Spleen (tissue), 11 donors: ENCODE measurements around the gene P2RX2. TPM values are rescaled to one million over a fixed set of nuclear protein-coding genes. Genes with fewer than 3 reads are reported as not detected.

ENCODE experiments used
- DNase-seq: peaks from one replicate; pipeline ENCODE4 v3.0.0-alpha.2; 2020
- H3K27ac ChIP-seq, 8 donors: fragments of 200-600 bp; sonication (generic) in 7 of 8; 1 replicate in 4 of 8; 2 replicates in 4 of 8; pipeline versions ENCODE4 v1.5.0 to v1.8.0; 2016 to 2021; ENCODE audit warnings: inconsistent platforms in 4 of 8, mild to moderate bottlenecking in 4 of 8, moderate library complexity in 1 of 8
- H3K27me3 ChIP-seq, 7 donors: fragments of 200-600 bp; sonication (generic) in 6 of 7; replicated peaks in 1 of 7; 1 replicate in 4 of 7; 2 replicates in 3 of 7; pipeline versions ENCODE4 v1.5.0 to v1.8.0; 2016 to 2021; ENCODE audit warnings: inconsistent platforms in 3 of 7, mild to moderate bottlenecking in 1 of 7
- H3K36me3 ChIP-seq, 6 donors: fragments of 200-600 bp; sonication (generic) in 5 of 6; 1 replicate in 4 of 6; 2 replicates in 2 of 6; pipeline versions ENCODE4 v1.5.0 to v1.8.0; 2016 to 2021; ENCODE audit warnings: inconsistent platforms in 2 of 6
- H3K4me1 ChIP-seq, 6 donors: fragments of 200-600 bp; sonication (generic) in 5 of 6; 1 replicate in 3 of 6; 2 replicates in 3 of 6; pipeline versions ENCODE4 v1.5.0 to v1.8.0; 2016 to 2021; ENCODE audit warnings: inconsistent platforms in 3 of 6
- H3K4me3 ChIP-seq, 8 donors: fragments of 200-600 bp; sonication (generic) in 7 of 8; 1 replicate in 4 of 8; 2 replicates in 4 of 8; pipeline versions ENCODE4 v1.5.0 to v1.8.0; 2016 to 2021; ENCODE audit warnings: inconsistent platforms in 4 of 8, mild to moderate bottlenecking in 4 of 8, moderate library complexity in 2 of 8
- H3K9me3 ChIP-seq, 8 donors: fragments of 200-600 bp; sonication (generic) in 7 of 8; 1 replicate in 4 of 8; 2 replicates in 4 of 8; pipeline versions ENCODE4 v1.5.0 to v1.8.0; 2016 to 2021; ENCODE audit warnings: inconsistent platforms in 4 of 8
- POLR2A ChIP-seq, 3 donors: fragments of 450-650 bp; IDR thresholded peaks; one replicate each; pipeline ENCODE4 v1.5.1; 2017; ENCODE audit warnings: antibody characterized with exemption in 3 of 3, mild to moderate bottlenecking in 1 of 3
- POLR2AphosphoS5 ChIP-seq, 3 donors: sonication (generic); formaldehyde crosslinking; IDR thresholded peaks; one replicate each; pipeline ENCODE4 v1.5.1; 2017; ENCODE audit warnings: antibody characterized with exemption in 3 of 3
- WGBS, 5 donors: extraction: QIAGEN DNeasy Blood & Tissue Kit in 3 of 5; methylation state at CpG; one replicate each; pipeline versions ENCODE4 v1.1.5 to v1.1.7; 2013 to 2018; 5-methylcytosine and 5-hydroxymethylcytosine counted together
- intact Hi-C: fragments of 100-400 bp; cut with DNase I; formaldehyde crosslinking; loops from one replicate; pipeline ENCODE4 v1.15.0; 2023; ENCODE audit warnings: low total_unique reads
- polyA plus RNA-seq, 3 donors: library from polyadenylated mRNA; stranded (reverse); fragments of 200-250 nt; gene quantifications; one replicate each; pipeline ENCODE4 v1.2.1, GENCODE V29; 2013
- total RNA-seq, 7 donors: library from RNA; depleted of rRNA in 3 of 7; stranded (reverse); fragments of >200 nt in 3 of 7; fragmentation: NEBNext Ultra II Directional in 4 of 7; extraction: Animal tissue kit (Norgen Biotek cat#: 25700) in 4 of 7; gene quantifications; one replicate each; pipeline versions ENCODE4 v1.1.0 to v1.2.1, GENCODE V29; 2016 to 2021
- TF ChIP-seq, protein P1 (sequence below), 11 experiments: fragments of 200-600 bp in 7 of 11; fragments of 450-650 bp in 4 of 11; sonication (generic) in 4 of 11; IDR thresholded peaks in 8 of 11; conservative IDR thresholded peaks in 3 of 11; 1 replicate in 7 of 11; 2 replicates in 4 of 11; pipeline versions ENCODE4 v1.4.0 to v1.8.0; 2016 to 2021; ENCODE audit warnings: antibody characterized with exemption in 11 of 11, inconsistent platforms in 4 of 11, mild to moderate bottlenecking in 1 of 11
- donor health status: healthy with polysubstance abuse.
- donor health status: DM: no; HTN: no; CAD: no; lungs with moderate emphysema.
- donor health status: DM: no; HTN: no; CAD: no.
- donor health status: Bipolar disorder and iron deficiency.
- donor health status: healthy.
- donor health status: DM: no; HTN: no; CAD: no.
- donor health status: DM: yes; HTN: yes; CAD: no.

P2RX2 gene
- total and polyA plus RNA-seq, 10 donors, result 0.77 to 4.5 (median 2.5) TPM

GRCh38 chr12:132622437-132623071 lies 4.0 kb downstream of the P2RX2 start:
- H3K27me3 ChIP-seq, result peaks cover 0 to 37% (median 29%) of the 10 kb centered on the region in 7 donors
- H3K9me3 ChIP-seq, result peaks cover 0 to 4% (median 0%) of the 10 kb centered on the region in 8 donors
- TF ChIP-seq POLR2AphosphoS5 (IDR thresholded peaks at IDR 0.05), result peak; percentile 63 to 70 (median 67)
- no peak for TF ChIP-seq POLR2A (IDR thresholded peaks at IDR 0.05)
- TF ChIP-seq, protein P1, sequence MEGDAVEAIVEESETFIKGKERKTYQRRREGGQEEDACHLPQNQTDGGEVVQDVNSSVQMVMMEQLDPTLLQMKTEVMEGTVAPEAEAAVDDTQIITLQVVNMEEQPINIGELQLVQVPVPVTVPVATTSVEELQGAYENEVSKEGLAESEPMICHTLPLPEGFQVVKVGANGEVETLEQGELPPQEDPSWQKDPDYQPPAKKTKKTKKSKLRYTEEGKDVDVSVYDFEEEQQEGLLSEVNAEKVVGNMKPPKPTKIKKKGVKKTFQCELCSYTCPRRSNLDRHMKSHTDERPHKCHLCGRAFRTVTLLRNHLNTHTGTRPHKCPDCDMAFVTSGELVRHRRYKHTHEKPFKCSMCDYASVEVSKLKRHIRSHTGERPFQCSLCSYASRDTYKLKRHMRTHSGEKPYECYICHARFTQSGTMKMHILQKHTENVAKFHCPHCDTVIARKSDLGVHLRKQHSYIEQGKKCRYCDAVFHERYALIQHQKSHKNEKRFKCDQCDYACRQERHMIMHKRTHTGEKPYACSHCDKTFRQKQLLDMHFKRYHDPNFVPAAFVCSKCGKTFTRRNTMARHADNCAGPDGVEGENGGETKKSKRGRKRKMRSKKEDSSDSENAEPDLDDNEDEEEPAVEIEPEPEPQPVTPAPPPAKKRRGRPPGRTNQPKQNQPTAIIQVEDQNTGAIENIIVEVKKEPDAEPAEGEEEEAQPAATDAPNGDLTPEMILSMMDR (IDR thresholded peaks at IDR 0.05 in 8 of 11, conservative IDR thresholded peaks at IDR 0.05 in 3 of 11), result no peak
- 36 to 79% (median 58%) methylated on average over 11 of the region's 11 CpGs for WGBS, 5 donors
- intact Hi-C loops, result no loop called here
- H3K4me1 ChIP-seq, result peaks cover 4 to 43% (median 23%) of the 10 kb centered on the region in 6 donors
- DNase-seq, result no peak
- H3K27ac ChIP-seq, result peak overlapping the region in 6 of 8 donors; percentile 54 to 74 (median 64)
- H3K36me3 ChIP-seq, result peaks cover 0 to 46% (median 28%) of the 10 kb centered on the region in 6 donors
- no peak overlapping the region for H3K4me3 ChIP-seq

GRCh38 chr12:132623072-132623869 lies 4.7 kb downstream of the P2RX2 start:
- Histone ChIP-seq H3K27ac (peak overlapping the region in 6 of 8 donors; percentile 54 to 74 (median 64)), H3K4me1 (peaks cover 0 to 35% (median 19%) of the 10 kb centered on the region in 6 donors), H3K9me3 (no peaks in the 10 kb centered on the region), H3K27me3 (peaks cover 0 to 30% (median 22%) of the 10 kb centered on the region in 7 donors), H3K36me3 (peaks cover 0 to 53% (median 28%) of the 10 kb centered on the region in 6 donors), H3K4me3 (no peak overlapping the region)
- intact Hi-C loops, result no loop called here
- TF ChIP-seq POLR2A (IDR thresholded peaks at IDR 0.05) (no peak), POLR2AphosphoS5 (IDR thresholded peaks at IDR 0.05) (peak in 1 of 3 donors; percentile 21)
- TF ChIP-seq, protein P1 (IDR thresholded peaks at IDR 0.05 in 8 of 11, conservative IDR thresholded peaks at IDR 0.05 in 3 of 11), result no peak
- no peak for DNase-seq
- 75 to 84% (median 80%) methylated on average over 25 of the region's 25 CpGs for WGBS, 5 donors

DNA sequence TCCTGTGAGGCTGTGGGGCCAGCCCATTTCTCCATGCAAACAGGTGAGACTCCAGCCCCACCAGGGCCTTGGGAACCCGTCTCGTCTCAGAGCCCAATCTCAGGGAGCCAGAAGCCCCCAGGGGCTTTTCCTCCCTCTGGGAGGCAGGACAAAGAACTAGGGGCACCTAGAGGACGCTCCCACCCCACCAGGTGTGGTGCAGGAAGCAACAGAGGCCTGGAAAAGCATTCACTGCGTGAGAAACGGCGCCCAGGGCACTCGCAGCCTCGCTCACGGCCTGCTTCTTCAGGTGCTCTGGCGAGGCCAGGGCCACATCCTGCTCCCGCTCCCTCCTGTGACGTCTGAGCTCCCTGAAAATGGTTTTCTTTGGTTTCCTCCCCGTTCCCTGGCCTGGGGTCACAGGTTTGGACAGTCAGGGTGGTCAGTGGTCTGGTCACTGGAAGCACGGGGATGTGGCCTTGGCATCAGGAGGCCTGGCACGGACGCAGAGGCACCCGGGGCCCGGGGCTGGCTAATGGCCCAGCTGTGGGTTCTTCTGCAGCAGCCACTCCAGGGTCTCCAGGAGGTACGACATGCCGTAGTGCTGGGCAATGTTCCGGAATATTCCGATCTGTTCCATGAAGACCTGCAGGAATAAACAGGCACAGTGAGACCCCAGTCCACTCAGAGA lies 5.7 kb downstream of the P2RX2 start:
- Histone ChIP-seq H3K36me3 (peaks cover 0 to 64% (median 35%) of the 10 kb centered on the region in 6 donors), H3K4me3 (no peak overlapping the region), H3K4me1 (peaks cover 0 to 32% (median 17%) of the 10 kb centered on the region in 6 donors), H3K9me3 (no peaks in the 10 kb centered on the region), H3K27ac (peak overlapping the region in 3 of 8 donors; percentile 60 to 74 (median 72)), H3K27me3 (peaks cover 0 to 19% (median 13%) of the 10 kb centered on the region in 7 donors)
- 77 to 93% (median 89%) methylated on average over 21 to 22 of the region's 22 CpGs for WGBS, 5 donors
- TF ChIP-seq POLR2A (IDR thresholded peaks at IDR 0.05) (no peak), POLR2AphosphoS5 (IDR thresholded peaks at IDR 0.05) (no peak)
- TF ChIP-seq, protein P1 (IDR thresholded peaks at IDR 0.05 in 8 of 11, conservative IDR thresholded peaks at IDR 0.05 in 3 of 11), result no peak
- DNase-seq, result no peak
- intact Hi-C loops, result no loop called here
